ENCODE measurements around the gene ITGA1. TPM values are rescaled to one million over a fixed set of nuclear protein-coding genes. Genes with fewer than 3 reads are reported as not detected.
A peak's percentile ranks its signal among the peaks of the same experiment; 100 is the strongest.

ITGA1 gene
- total and polyA plus RNA-seq, 2 donors from 2014 or later, result 13.3 to 65.6 TPM

GRCh38 chr5:52928689-52929088, 141.0 kb downstream of the ITGA1 start:
- FAIRE-seq, result no peak

GRCh38 chr5:52938226-52938625, 150.5 kb downstream of the ITGA1 start:
- Histone ChIP-seq H3K4me3 (ENCODE audit: low read length in 3 of 3) (no peak overlapping the region), H3K27me3 (ENCODE audit: control insufficient read depth, insufficient read depth, low read length) (no peaks in the 10 kb centered on the region), H3K9ac (ENCODE audit: low read length in 3 of 3) (no peak overlapping the region), H3K27ac (ENCODE audit: low read depth in 2 of 2, low read length in 2 of 2) (no peak overlapping the region), H3K9me3 (ENCODE audit: control insufficient read depth in 2 of 3, insufficient read depth in 1 of 3, low read length in 3 of 3) (no peaks in the 10 kb centered on the region), H3K4me1 (ENCODE audit: control insufficient read depth in 2 of 3, insufficient read depth in 2 of 3, low read depth in 1 of 3, low read length in 3 of 3) (no peaks in the 10 kb centered on the region), H3K36me3 (ENCODE audit: control insufficient read depth in 2 of 3, insufficient read depth in 3 of 3, low read length in 3 of 3) (peaks cover 2 to 7% (median 3%) of the 10 kb centered on the region in 3 donors)
- intact Hi-C loops (cut with DNase I), result no loop called here
- FAIRE-seq (no peak), DNase-seq (no peak)
- no peak for TF ChIP-seq CTCF (IDR thresholded peaks at IDR 0.05; ENCODE audit: borderline replicate concordance, extremely low read depth, insufficient read depth)

More at GRCh38 chr5:52928689-52929088, 141.0 kb downstream of the ITGA1 start:
- Histone ChIP-seq H3K9me3 (ENCODE audit: control insufficient read depth in 2 of 3, insufficient read depth in 1 of 3, low read length in 3 of 3) (no peaks in the 10 kb centered on the region), H3K27ac (ENCODE audit: low read depth in 2 of 2, low read length in 2 of 2) (no peak overlapping the region), H3K36me3 (ENCODE audit: control insufficient read depth in 2 of 3, insufficient read depth in 3 of 3, low read length in 3 of 3) (peaks cover 0 to 31% (median 18%) of the 10 kb centered on the region in 3 donors), H3K9ac (ENCODE audit: low read length in 3 of 3) (no peak overlapping the region), H3K4me1 (ENCODE audit: control insufficient read depth in 2 of 3, insufficient read depth in 2 of 3, low read depth in 1 of 3, low read length in 3 of 3) (no peaks in the 10 kb centered on the region), H3K27me3 (ENCODE audit: control insufficient read depth, insufficient read depth, low read length) (no peaks in the 10 kb centered on the region), H3K4me3 (ENCODE audit: low read length in 3 of 3) (no peak overlapping the region)
- TF ChIP-seq CTCF (IDR thresholded peaks at IDR 0.05; ENCODE audit: borderline replicate concordance, extremely low read depth, insufficient read depth), result no peak
- intact Hi-C loops (cut with DNase I), result no loop called here
- DNase-seq, result no peak

GRCh38 chr5:52943285-52943684, 155.6 kb downstream of the ITGA1 start:
- DNase-seq (no peak), FAIRE-seq (no peak)
- no peak overlapping the region for H3K27ac ChIP-seq (ENCODE audit: low read depth in 2 of 2, low read length in 2 of 2)
- no peak overlapping the region for H3K4me3 ChIP-seq (ENCODE audit: low read length in 3 of 3)
- H3K36me3 ChIP-seq (ENCODE audit: control insufficient read depth in 2 of 3, insufficient read depth in 3 of 3, low read length in 3 of 3), result peaks cover 0 to 7% (median 3%) of the 10 kb centered on the region in 3 donors
- no peak overlapping the region for H3K9ac ChIP-seq (ENCODE audit: low read length in 3 of 3)
- no peak for TF ChIP-seq CTCF (IDR thresholded peaks at IDR 0.05; ENCODE audit: borderline replicate concordance, extremely low read depth, insufficient read depth)
- peaks cover 1 to 13% (median 6%) of the 10 kb centered on the region in 3 donors for H3K4me1 ChIP-seq (ENCODE audit: control insufficient read depth in 2 of 3, insufficient read depth in 2 of 3, low read depth in 1 of 3, low read length in 3 of 3)
- H3K27me3 ChIP-seq (ENCODE audit: control insufficient read depth, insufficient read depth, low read length), result no peaks in the 10 kb centered on the region
- intact Hi-C loops (cut with DNase I), result no loop called here
- no peaks in the 10 kb centered on the region for H3K9me3 ChIP-seq (ENCODE audit: control insufficient read depth in 2 of 3, insufficient read depth in 1 of 3, low read length in 3 of 3)

- Histone ChIP-seq H3K4me3 (ENCODE audit: low read length in 3 of 3) (no peak overlapping the region), H3K27ac (ENCODE audit: low read depth in 2 of 2, low read length in 2 of 2) (no peak overlapping the region), H3K36me3 (ENCODE audit: control insufficient read depth in 2 of 3, insufficient read depth in 3 of 3, low read length in 3 of 3) (peaks cover 0 to 7% (median 3%) of the 10 kb centered on the region in 3 donors), H3K27me3 (ENCODE audit: control insufficient read depth, insufficient read depth, low read length) (no peaks in the 10 kb centered on the region), H3K9me3 (ENCODE audit: control insufficient read depth in 2 of 3, insufficient read depth in 1 of 3, low read length in 3 of 3) (no peaks in the 10 kb centered on the region), H3K9ac (ENCODE audit: low read length in 3 of 3) (no peak overlapping the region), H3K4me1 (ENCODE audit: control insufficient read depth in 2 of 3, insufficient read depth in 2 of 3, low read depth in 1 of 3, low read length in 3 of 3) (peaks cover 6 to 15% (median 7%) of the 10 kb centered on the region in 3 donors)
- FAIRE-seq, result no peak
- TF ChIP-seq CTCF (IDR thresholded peaks at IDR 0.05; ENCODE audit: borderline replicate concordance, extremely low read depth, insufficient read depth), result no peak
- peak in 1 of 5 donors; percentile 41 for DNase-seq
- intact Hi-C loops (cut with DNase I), result no loop called here
Observed at GRCh38 chr5:52943808-52944207, 156.1 kb downstream of the ITGA1 start.
